ENCODE measurements around the gene DGKE. TPM values are rescaled to one million over a fixed set of nuclear protein-coding genes. Genes with fewer than 3 reads are reported as not detected.
A peak's percentile ranks its signal among the peaks of the same experiment; 100 is the strongest.

DGKE gene
- total and polyA plus RNA-seq, 2 of the 13 experiments (the other 11 are each of a cell fraction or from before 2014, with no cell fraction given): 3.2 to 5.3 TPM

DNA sequence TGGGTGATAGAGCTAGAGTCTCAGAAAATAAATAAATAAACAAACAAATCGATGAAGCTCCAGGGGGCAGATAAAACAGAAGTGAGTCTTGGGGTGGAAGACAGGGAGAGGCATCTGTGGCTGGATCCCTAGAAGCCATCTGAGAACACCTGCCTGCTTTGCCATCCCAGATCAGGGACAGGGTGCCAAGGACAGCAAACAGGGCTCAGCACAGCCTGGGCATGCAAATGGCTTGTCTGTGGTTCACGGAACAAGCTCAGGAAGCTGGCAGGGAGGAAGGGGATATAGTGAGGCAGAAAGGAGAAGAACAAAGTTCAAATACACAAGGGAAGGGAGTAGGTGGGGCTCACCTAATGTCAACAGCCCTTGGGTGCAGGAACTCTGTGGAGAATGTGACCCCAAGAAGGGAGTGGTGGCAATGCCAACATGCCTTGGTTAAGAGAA lies 52.4 kb downstream of the DGKE start (continued):
- TF ChIP-seq CEBPB (IDR thresholded peaks at IDR 0.05; ENCODE audit: borderline replicate concordance, low read depth, low read length) (no peak), SMAD3 (CRISPR knock-in tag; IDR thresholded peaks at IDR 0.05) (no peak), DNMT3B (CRISPR knock-in tag; conservative IDR thresholded peaks at IDR 0.05) (no peak), MLLT10 (CRISPR knock-in tag; IDR thresholded peaks at IDR 0.05) (no peak), POLR2A (IDR thresholded peaks at IDR 0.05; ENCODE audit: insufficient read depth in 1 of 2, low read depth in 2 of 2, low read length in 2 of 2) (peak in 1 of 2 experiments; percentile 36; a peak in 1 of 4 replicates), REPIN1 (CRISPR knock-in tag; IDR thresholded peaks at IDR 0.05; ENCODE audit: borderline replicate concordance, low read depth) (no peak), XRCC5 (optimal IDR thresholded peaks at IDR 0.05; ENCODE audit: low read length) (no peak), AHR (CRISPR knock-in tag; IDR thresholded peaks at IDR 0.05) (no peak), KDM6A (CRISPR knock-in tag; IDR thresholded peaks at IDR 0.05; ENCODE audit: low read depth) (peak; percentile 63), FOXK2 (IDR thresholded peaks at IDR 0.05) (peak; percentile 47; the same call in 1 of the 2 replicates), KLF12 (CRISPR knock-in tag; IDR thresholded peaks at IDR 0.05; ENCODE audit: borderline replicate concordance) (no peak), ZKSCAN8 (CRISPR knock-in tag; IDR thresholded peaks at IDR 0.05; ENCODE audit: borderline replicate concordance) (peak; percentile 17; the same call in 1 of the 2 replicates), IRF2 (CRISPR knock-in tag; IDR thresholded peaks at IDR 0.05) (peak; percentile 49; the same call in 1 of the 2 replicates), ADNP (CRISPR knock-in tag; IDR thresholded peaks at IDR 0.05) (no peak), FIP1L1 (IDR thresholded peaks at IDR 0.05; ENCODE audit: borderline replicate concordance, insufficient read depth, low read depth, low read length) (no peak), KMT2A (CRISPR knock-in tag; IDR thresholded peaks at IDR 0.05) (no peak), MED13 (CRISPR knock-in tag; IDR thresholded peaks at IDR 0.05) (no peak), KLF6 (CRISPR knock-in tag; IDR thresholded peaks at IDR 0.05) (no peak), ZNF414 (CRISPR knock-in tag; IDR thresholded peaks at IDR 0.05) (no peak), ZNF577 (CRISPR knock-in tag; IDR thresholded peaks at IDR 0.05; ENCODE audit: borderline replicate concordance, low read depth) (no peak), TAF1 (CRISPR knock-in tag; IDR thresholded peaks at IDR 0.05) (no peak), NFIB (CRISPR knock-in tag; IDR thresholded peaks at IDR 0.05; ENCODE audit: borderline replicate concordance) (no peak), EP300 (IDR thresholded peaks at IDR 0.05; ENCODE audit: low read depth in 2 of 2, low read length in 2 of 2) (no peak), EP300 (CRISPR knock-in tag; IDR thresholded peaks at IDR 0.05; ENCODE audit: borderline replicate concordance) (peak; percentile 30; the same call in 1 of the 2 replicates), REL (CRISPR knock-in tag; conservative IDR thresholded peaks at IDR 0.05) (no peak)
- TF ChIP-seq, protein P1, sequence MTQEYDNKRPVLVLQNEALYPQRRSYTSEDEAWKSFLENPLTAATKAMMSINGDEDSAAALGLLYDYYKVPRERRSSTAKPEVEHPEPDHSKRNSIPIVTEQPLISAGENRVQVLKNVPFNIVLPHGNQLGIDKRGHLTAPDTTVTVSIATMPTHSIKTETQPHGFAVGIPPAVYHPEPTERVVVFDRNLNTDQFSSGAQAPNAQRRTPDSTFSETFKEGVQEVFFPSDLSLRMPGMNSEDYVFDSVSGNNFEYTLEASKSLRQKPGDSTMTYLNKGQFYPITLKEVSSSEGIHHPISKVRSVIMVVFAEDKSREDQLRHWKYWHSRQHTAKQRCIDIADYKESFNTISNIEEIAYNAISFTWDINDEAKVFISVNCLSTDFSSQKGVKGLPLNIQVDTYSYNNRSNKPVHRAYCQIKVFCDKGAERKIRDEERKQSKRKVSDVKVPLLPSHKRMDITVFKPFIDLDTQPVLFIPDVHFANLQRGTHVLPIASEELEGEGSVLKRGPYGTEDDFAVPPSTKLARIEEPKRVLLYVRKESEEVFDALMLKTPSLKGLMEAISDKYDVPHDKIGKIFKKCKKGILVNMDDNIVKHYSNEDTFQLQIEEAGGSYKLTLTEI (CRISPR knock-in tag; conservative IDR thresholded peaks at IDR 0.05): no peak
- TF ChIP-seq, protein P2, sequence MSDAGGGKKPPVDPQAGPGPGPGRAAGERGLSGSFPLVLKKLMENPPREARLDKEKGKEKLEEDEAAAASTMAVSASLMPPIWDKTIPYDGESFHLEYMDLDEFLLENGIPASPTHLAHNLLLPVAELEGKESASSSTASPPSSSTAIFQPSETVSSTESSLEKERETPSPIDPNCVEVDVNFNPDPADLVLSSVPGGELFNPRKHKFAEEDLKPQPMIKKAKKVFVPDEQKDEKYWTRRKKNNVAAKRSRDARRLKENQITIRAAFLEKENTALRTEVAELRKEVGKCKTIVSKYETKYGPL (CRISPR knock-in tag; IDR thresholded peaks at IDR 0.05): no peak
- TF ChIP-seq, protein P3, sequence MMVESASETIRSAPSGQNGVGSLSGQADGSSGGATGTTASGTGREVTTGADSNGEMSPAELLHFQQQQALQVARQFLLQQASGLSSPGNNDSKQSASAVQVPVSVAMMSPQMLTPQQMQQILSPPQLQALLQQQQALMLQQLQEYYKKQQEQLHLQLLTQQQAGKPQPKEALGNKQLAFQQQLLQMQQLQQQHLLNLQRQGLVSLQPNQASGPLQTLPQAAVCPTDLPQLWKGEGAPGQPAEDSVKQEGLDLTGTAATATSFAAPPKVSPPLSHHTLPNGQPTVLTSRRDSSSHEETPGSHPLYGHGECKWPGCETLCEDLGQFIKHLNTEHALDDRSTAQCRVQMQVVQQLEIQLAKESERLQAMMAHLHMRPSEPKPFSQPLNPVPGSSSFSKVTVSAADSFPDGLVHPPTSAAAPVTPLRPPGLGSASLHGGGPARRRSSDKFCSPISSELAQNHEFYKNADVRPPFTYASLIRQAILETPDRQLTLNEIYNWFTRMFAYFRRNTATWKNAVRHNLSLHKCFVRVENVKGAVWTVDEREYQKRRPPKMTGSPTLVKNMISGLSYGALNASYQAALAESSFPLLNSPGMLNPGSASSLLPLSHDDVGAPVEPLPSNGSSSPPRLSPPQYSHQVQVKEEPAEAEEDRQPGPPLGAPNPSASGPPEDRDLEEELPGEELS (CRISPR knock-in tag; IDR thresholded peaks at IDR 0.05): peak; percentile 57; the same call in 1 of the 2 replicates
- TF ChIP-seq, protein P4, sequence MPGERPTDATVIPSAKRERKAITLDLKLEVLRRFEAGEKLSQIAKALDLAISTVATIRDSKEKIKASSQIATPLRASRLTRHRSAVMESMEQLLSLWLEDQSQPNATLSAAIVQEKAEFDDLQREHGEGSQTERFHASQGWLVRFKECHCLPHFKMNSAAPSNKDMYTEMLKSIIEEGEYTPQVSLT (CRISPR knock-in tag; IDR thresholded peaks at IDR 0.05; ENCODE audit: borderline replicate concordance, low read depth): no peak

All from HepG2 (cell line).